Tibial nerve (tissue), 4 donors: ENCODE results near the gene BRSK2.

Experiments used
- CTCF ChIP-seq, 5 experiments: fragments of 200-600 bp in 3 of 5; fragments of 450-650 bp in 2 of 5; sonication (generic) in 3 of 5; IDR thresholded peaks; one replicate each; pipeline ENCODE4 v1.5.1; 2016 to 2019; ENCODE audit warnings: antibody characterized with exemption in 5 of 5, mild to moderate bottlenecking in 3 of 5, moderate library complexity in 2 of 5
- EP300 ChIP-seq, 2 donors: sonication (generic); formaldehyde crosslinking; IDR thresholded peaks; one replicate each; pipeline ENCODE4 v1.6.1; 2017; ENCODE audit warnings: antibody characterized with exemption in 2 of 2, mild to moderate bottlenecking in 1 of 2
- POLR2A ChIP-seq, 2 donors: fragments of 450-650 bp; IDR thresholded peaks; one replicate each; pipeline ENCODE4 v1.6.1; 2017; ENCODE audit warnings: antibody characterized with exemption in 2 of 2, mild to moderate bottlenecking in 2 of 2, moderate library complexity in 2 of 2

GRCh38 chr11:1397862-1398527 lies 8.3 kb downstream of the BRSK2 start:
- TF ChIP-seq CTCF (IDR thresholded peaks at IDR 0.05), result no peak
- TF ChIP-seq EP300 (IDR thresholded peaks at IDR 0.05), result peak in 1 of 2 donors; percentile 73
- no peak for TF ChIP-seq POLR2A (IDR thresholded peaks at IDR 0.05)
